Subcutaneous abdominal adipose tissue (tissue), 5 donors: Measurements from ENCODE around the gene LSM14B.

ENCODE experiments used
- H3K27ac ChIP-seq: one replicate; pipeline ENCODE4 v1.7.0; 2013; ENCODE audit warnings: low read depth, mild to moderate bottlenecking, inconsistent platforms, low read length, moderate library complexity
- H3K27me3 ChIP-seq, 5 donors: one replicate each; pipeline ENCODE4 v1.7.0; 2013; ENCODE audit warnings: low read length in 5 of 5, inconsistent platforms in 1 of 5; ENCODE audit not compliant: control insufficient read depth in 5 of 5, insufficient read depth in 4 of 5
- H3K36me3 ChIP-seq, 5 donors: one replicate each; pipeline ENCODE4 v1.7.0; 2013; ENCODE audit warnings: low read length in 5 of 5; ENCODE audit not compliant: control insufficient read depth in 5 of 5, insufficient read depth in 5 of 5
- H3K4me1 ChIP-seq, 5 donors: one replicate each; pipeline ENCODE4 v1.7.0; 2013; ENCODE audit warnings: low read length in 5 of 5, mild to moderate bottlenecking in 3 of 5, moderate library complexity in 1 of 5; ENCODE audit not compliant: control insufficient read depth in 5 of 5, insufficient read depth in 5 of 5
- H3K4me3 ChIP-seq, 5 donors: one replicate each; pipeline ENCODE4 v1.7.0; 2013; ENCODE audit warnings: low read length in 5 of 5, low read depth in 1 of 5
- H3K9ac ChIP-seq, 5 donors: one replicate each; pipeline ENCODE4 v1.7.0; 2013; ENCODE audit warnings: low read length in 5 of 5, mild to moderate bottlenecking in 4 of 5, moderate library complexity in 3 of 5
- H3K9me3 ChIP-seq, 5 donors: one replicate each; pipeline ENCODE4 v1.7.0; 2013; ENCODE audit warnings: low read length in 5 of 5; ENCODE audit not compliant: control insufficient read depth in 5 of 5
- donor health status: healthy.
- donor health status: healthy.
- donor health status: healthy.
- donor health status: healthy.
- donor health status: healthy.

The LSM14B gene

GRCh38 chr20:62088258-62089127, 33.8 kb upstream of the LSM14B start:
- H3K27ac ChIP-seq: no peak overlapping the region
- no peak overlapping the region for H3K9ac ChIP-seq
- H3K9me3 ChIP-seq: peaks cover 0 to 2% (median 0%) of the 10 kb centered on the region in 5 donors
- peaks cover 11 to 33% (median 31%) of the 10 kb centered on the region in 5 donors for H3K27me3 ChIP-seq
- H3K4me3 ChIP-seq: no peak overlapping the region
- no peaks in the 10 kb centered on the region for H3K4me1 ChIP-seq
- H3K36me3 ChIP-seq: no peaks in the 10 kb centered on the region

DNA sequence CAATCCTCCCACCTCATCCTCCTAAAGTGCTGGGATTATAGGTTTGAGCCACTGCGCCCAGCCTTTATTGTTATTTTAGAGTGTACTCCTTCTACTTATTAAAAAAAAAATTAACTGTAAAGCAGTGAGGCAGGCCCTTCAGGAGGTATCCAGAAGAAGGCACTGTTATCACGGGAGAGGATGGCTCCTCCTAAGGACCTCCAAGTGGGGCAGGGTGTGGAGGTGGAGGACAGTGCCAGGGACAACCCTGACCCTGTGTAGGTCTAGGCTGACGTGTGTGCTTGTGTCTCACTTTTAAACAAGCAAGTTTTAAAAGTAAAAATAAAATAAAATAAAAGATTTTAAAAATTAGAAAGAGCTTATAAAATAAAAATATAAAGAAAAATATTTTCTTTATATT, 32.9 kb upstream of the LSM14B start:
- H3K9ac ChIP-seq: no peak overlapping the region
- H3K9me3 ChIP-seq: peaks cover 0 to 2% (median 0%) of the 10 kb centered on the region in 5 donors
- no peak overlapping the region for H3K4me3 ChIP-seq
- no peaks in the 10 kb centered on the region for H3K36me3 ChIP-seq
- no peak overlapping the region for H3K27ac ChIP-seq
- H3K4me1 ChIP-seq: no peaks in the 10 kb centered on the region
- H3K27me3 ChIP-seq: peaks cover 11 to 33% (median 28%) of the 10 kb centered on the region in 5 donors

DNA sequence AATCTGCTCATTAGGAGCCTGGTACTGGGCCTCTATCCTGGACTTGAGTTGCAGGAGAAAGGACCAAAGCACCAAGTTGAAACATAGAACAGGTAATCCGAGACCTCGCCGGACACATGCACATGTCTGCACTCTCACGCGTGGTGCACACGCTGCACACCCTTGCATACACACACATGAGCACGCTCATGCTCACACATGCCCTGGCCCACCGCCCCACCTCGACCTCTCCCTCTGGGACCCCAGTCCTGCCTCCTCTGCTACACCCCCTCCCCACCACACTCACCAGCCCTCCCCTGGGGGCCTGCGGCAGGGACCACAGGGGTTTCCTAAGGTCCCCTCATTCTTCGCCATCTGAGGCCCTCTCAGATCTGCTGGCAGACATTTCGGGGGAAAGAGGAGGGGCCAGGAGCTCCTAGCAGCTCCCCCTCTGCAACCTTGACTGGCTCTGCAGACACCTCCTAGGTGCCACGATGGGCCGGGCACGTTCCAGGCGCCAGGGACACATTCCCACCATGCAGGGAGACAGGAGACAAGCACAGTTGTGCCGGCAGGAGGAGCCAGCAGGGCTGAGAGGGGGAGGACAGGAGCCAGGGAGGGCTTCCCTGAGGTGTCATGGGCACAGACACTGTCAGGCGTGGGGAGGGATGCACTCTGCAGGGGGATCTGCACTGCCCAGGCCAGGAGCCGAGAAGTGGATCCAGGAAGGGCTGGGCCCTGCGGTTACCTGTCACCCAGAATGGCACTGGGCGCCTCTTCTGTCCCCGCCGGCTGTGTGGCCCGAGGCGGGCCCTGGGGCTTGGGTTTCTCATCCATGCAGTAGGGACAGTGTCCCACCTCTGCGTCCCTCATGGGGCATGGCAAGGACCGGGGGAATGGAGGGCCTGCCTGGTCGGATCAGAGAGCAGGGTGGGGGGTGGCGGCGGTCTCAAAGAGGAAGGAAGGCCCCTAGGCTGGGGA, 25.6 kb upstream of the LSM14B start:
- peaks cover 0 to 23% (median 21%) of the 10 kb centered on the region in 5 donors for H3K9me3 ChIP-seq
- no peak overlapping the region for H3K9ac ChIP-seq
- peaks cover 5 to 23% (median 11%) of the 10 kb centered on the region in 5 donors for H3K27me3 ChIP-seq
- no peaks in the 10 kb centered on the region for H3K4me1 ChIP-seq
- H3K4me3 ChIP-seq: no peak overlapping the region
- no peaks in the 10 kb centered on the region for H3K36me3 ChIP-seq
- H3K27ac ChIP-seq: no peak overlapping the region

- Histone ChIP-seq H3K4me3 (no peak overlapping the region), H3K36me3 (no peaks in the 10 kb centered on the region), H3K27ac (no peak overlapping the region), H3K9me3 (peaks cover 0 to 34% (median 28%) of the 10 kb centered on the region in 5 donors), H3K9ac (no peak overlapping the region), H3K4me1 (no peaks in the 10 kb centered on the region), H3K27me3 (peaks cover 11 to 22% (median 12%) of the 10 kb centered on the region in 5 donors)
Measured at GRCh38 chr20:62097881-62098407, 24.3 kb upstream of the LSM14B start.

DNA sequence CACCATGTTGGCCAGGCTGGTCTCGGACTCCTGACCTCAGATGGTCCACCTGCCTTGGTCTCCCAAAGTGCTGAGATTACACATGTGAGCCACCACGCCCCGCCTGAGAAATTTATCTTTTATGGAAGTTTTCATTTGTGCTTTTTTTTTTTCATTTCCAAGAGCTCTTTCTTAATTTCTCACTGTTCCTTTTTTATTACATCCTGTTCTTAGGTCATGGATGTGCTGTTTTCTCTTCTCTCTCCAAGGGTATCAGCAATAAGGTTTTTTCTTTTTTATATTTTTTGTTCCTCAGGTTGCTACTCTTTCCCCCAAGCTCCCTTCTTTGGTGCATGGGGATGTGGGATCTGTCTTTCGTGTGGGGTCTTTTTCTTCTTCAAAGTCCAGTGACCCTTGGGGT, 21.2 kb upstream of the LSM14B start:
- H3K27ac ChIP-seq: no peak overlapping the region
- peaks cover 2 to 52% (median 42%) of the 10 kb centered on the region in 5 donors for H3K9me3 ChIP-seq

DNA sequence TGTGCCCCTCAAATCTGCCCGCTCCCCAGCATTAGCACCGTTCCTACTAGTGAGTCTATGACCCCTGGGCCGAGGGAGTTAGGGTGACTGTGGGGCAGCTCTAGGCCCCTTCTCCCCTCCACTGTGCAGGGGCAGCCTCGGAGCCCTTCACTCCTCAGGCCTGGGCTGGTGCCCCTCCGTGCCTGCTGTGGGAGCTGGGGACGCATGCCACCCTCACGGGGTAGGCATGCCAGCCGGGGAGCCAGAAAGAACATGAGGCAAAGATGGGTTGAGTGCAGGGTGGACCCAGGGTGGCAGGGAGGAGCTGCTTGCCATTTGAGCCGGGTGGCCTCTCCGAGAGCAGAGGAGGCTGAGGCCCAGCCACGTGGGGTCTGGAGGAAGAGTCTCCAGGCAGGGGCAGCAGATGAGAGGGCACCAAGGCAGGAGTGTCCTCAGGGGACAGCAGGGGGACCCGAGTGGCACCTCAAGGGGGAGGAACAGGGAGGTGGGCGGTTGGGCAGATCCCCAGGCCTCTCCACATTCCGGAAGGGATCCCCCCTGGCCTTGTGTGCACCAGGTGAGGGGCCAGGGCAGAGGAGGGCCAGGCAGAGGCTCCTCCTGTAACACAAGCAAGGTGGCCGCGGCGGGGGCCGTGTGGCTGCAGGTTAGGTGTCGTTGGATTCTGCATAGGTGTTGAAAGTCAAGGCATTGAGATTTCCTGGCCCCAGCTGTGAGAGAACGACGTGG, 18.6 kb upstream of the LSM14B start:
- peaks cover 7 to 77% (median 62%) of the 10 kb centered on the region in 5 donors for H3K9me3 ChIP-seq
- peaks cover 9 to 29% (median 16%) of the 10 kb centered on the region in 5 donors for H3K27me3 ChIP-seq
- no peak overlapping the region for H3K4me3 ChIP-seq
- H3K4me1 ChIP-seq: no peaks in the 10 kb centered on the region
- no peaks in the 10 kb centered on the region for H3K36me3 ChIP-seq
- H3K9ac ChIP-seq: no peak overlapping the region
- no peak overlapping the region for H3K27ac ChIP-seq

More for the DNA sequence above, 21.2 kb upstream of the LSM14B start:
- H3K4me1 ChIP-seq: no peaks in the 10 kb centered on the region
- no peaks in the 10 kb centered on the region for H3K36me3 ChIP-seq
- H3K4me3 ChIP-seq: no peak overlapping the region
- peaks cover 13 to 38% (median 20%) of the 10 kb centered on the region in 5 donors for H3K27me3 ChIP-seq
- no peak overlapping the region for H3K9ac ChIP-seq

DNA sequence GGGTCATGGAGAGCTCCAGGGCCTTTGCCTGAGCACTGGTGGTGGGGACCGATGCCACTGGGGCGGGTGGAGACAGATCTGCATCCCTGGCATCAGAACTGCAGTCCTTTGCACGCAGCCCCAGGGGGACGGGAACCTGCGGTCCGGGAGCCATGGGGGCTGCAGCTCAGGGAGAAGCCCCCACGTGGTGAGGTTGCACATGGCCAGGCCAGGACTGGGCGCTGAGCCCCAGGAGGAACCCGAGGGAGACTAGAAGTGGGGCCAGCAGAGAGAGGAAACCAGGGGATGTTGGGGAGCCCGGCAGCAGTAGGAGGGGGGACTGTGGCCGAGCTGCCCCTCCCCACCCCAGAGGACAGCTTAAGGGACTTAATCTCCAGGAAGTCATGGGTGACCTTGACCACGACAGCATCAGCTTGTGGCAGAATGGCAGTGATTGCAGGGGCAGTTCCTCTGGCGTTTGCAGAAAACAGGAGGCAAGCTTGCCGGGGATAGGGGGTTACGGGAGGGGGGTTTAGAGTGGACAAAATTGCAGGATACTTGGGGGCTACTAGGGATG, 18.0 kb upstream of the LSM14B start:
- peaks cover 9 to 29% (median 16%) of the 10 kb centered on the region in 5 donors for H3K27me3 ChIP-seq
- no peaks in the 10 kb centered on the region for H3K36me3 ChIP-seq
- peaks cover 12 to 80% (median 68%) of the 10 kb centered on the region in 5 donors for H3K9me3 ChIP-seq
- no peak overlapping the region for H3K4me3 ChIP-seq
- H3K4me1 ChIP-seq: no peaks in the 10 kb centered on the region
- H3K9ac ChIP-seq: no peak overlapping the region
- no peak overlapping the region for H3K27ac ChIP-seq

DNA sequence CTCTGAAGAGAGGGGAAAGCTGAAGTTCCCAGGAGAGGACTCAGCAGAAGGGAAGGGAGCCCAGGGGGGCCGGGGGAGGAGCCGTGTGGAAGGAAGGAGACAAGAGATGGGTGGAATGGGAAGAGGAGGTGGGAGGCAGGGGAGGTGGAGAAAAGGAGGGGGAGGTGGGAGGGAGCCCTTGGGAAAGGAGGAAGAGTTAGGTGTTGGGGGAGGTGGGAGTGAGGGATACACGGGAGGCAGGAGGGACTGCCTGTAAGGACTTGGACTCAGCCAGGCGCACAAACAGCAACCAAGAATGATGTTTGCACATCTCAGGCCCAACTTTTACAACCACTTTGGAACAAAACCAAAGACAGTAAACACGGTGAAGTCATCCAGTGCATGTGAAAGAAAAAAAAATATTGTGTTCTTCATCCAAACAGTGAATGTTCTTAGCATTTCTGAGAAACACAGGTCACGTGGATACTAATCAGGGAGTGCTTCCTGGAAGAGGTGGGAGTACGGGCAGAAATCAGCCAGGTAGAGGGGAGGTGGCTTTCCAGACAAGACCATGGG, 17.4 kb upstream of the LSM14B start:
- no peak overlapping the region for H3K27ac ChIP-seq
- H3K4me1 ChIP-seq: no peaks in the 10 kb centered on the region
- H3K27me3 ChIP-seq: peaks cover 9 to 28% (median 16%) of the 10 kb centered on the region in 5 donors
- H3K9me3 ChIP-seq: peaks cover 13 to 80% (median 67%) of the 10 kb centered on the region in 5 donors
- no peak overlapping the region for H3K9ac ChIP-seq
- H3K4me3 ChIP-seq: no peak overlapping the region
- H3K36me3 ChIP-seq: no peaks in the 10 kb centered on the region

DNA sequence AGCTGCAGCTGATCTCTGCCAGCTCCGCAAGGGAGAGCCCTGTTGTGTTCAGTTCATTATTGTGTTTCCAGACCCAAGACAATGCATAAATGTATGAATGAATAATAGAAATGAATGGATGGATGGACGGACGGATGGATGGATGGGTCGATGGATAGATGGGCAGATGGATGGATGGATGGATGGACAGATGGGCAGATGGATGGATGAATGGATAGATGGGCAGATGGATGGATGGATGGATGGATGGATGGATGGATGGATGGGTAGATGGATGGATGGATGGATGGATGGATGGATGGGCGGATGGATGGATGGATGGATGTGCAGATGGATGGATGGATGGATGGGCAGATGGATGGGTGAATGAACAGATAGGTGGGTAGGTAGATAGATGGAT, 16.7 kb upstream of the LSM14B start:
- Histone ChIP-seq H3K36me3 (no peaks in the 10 kb centered on the region), H3K27ac (no peak overlapping the region), H3K9me3 (peaks cover 13 to 80% (median 60%) of the 10 kb centered on the region in 5 donors), H3K27me3 (peaks cover 9 to 27% (median 16%) of the 10 kb centered on the region in 5 donors), H3K4me1 (no peaks in the 10 kb centered on the region), H3K9ac (no peak overlapping the region), H3K4me3 (no peak overlapping the region)
